ENCODE measurements around the gene USO1. TPM values are rescaled to one million over a fixed set of nuclear protein-coding genes. Genes with fewer than 3 reads are reported as not detected.

The USO1 gene
- polyA plus RNA-seq, 1 donor (not counting 4 experiments of a cell fraction or from before 2014, with no cell fraction given): 75.4 TPM

- no peaks in the 10 kb centered on the region for H4K20me1 ChIP-seq (ENCODE audit: control insufficient read depth, extremely low read depth, insufficient read depth, low read length)
- H3K9me3 ChIP-seq (ENCODE audit: control insufficient read depth, low read depth, low read length): no peaks in the 10 kb centered on the region
- no peak overlapping the region for H2AFZ ChIP-seq (ENCODE audit: control insufficient read depth, low read length)
- no peak for DNase-seq (ENCODE audit: low read depth, low spot score)
- no peaks in the 10 kb centered on the region for H3K79me2 ChIP-seq (ENCODE audit: control insufficient read depth, insufficient read depth, low read length)
- FAIRE-seq: no peak
- H3K9me1 ChIP-seq (ENCODE audit: control insufficient read depth, extremely low read depth, insufficient read depth, low read length): no peaks in the 10 kb centered on the region
- TF ChIP-seq, protein P1, sequence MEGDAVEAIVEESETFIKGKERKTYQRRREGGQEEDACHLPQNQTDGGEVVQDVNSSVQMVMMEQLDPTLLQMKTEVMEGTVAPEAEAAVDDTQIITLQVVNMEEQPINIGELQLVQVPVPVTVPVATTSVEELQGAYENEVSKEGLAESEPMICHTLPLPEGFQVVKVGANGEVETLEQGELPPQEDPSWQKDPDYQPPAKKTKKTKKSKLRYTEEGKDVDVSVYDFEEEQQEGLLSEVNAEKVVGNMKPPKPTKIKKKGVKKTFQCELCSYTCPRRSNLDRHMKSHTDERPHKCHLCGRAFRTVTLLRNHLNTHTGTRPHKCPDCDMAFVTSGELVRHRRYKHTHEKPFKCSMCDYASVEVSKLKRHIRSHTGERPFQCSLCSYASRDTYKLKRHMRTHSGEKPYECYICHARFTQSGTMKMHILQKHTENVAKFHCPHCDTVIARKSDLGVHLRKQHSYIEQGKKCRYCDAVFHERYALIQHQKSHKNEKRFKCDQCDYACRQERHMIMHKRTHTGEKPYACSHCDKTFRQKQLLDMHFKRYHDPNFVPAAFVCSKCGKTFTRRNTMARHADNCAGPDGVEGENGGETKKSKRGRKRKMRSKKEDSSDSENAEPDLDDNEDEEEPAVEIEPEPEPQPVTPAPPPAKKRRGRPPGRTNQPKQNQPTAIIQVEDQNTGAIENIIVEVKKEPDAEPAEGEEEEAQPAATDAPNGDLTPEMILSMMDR (optimal IDR thresholded peaks at IDR 0.05 in 1 of 3, IDR thresholded peaks at IDR 0.05 in 1 of 3, conservative IDR thresholded peaks at IDR 0.05 in 1 of 3; ENCODE audit: extremely low read depth in 1 of 3, insufficient read depth in 2 of 3, low read length in 3 of 3): no peak
- no peak for TF ChIP-seq EZH2 (IDR thresholded peaks at IDR 0.05; ENCODE audit: low read length)
- H3K27me3 ChIP-seq (ENCODE audit: control insufficient read depth, extremely low read depth, insufficient read depth, low read length): no peaks in the 10 kb centered on the region
- no peak overlapping the region for H3K9ac ChIP-seq (ENCODE audit: control insufficient read depth, extremely low read depth, insufficient read depth, low read length)
- H3K36me3 ChIP-seq (ENCODE audit: control insufficient read depth in 2 of 2, extremely low read depth in 1 of 2, insufficient read depth in 2 of 2, low read length in 2 of 2): no peaks in the 10 kb centered on the region
- dilution Hi-C loops (cut with MboI; ENCODE audit: extremely low pct_ligation_motif_present, low sequenced_read_pairs): no loop called here
- no peak overlapping the region for H3K4me3 ChIP-seq (ENCODE audit: control insufficient read depth in 2 of 3, extremely low read depth in 1 of 3, insufficient read depth in 2 of 3, low read depth in 1 of 3, low read length in 3 of 3)
- H3K27ac ChIP-seq (ENCODE audit: control insufficient read depth, insufficient read depth, low read length): no peak overlapping the region
- H3K4me1 ChIP-seq (ENCODE audit: control insufficient read depth, extremely low read depth, insufficient read depth, low read length): no peaks in the 10 kb centered on the region
- H3K4me2 ChIP-seq (ENCODE audit: control insufficient read depth, extremely low read depth, insufficient read depth, low read depth, low read length): no peak overlapping the region
These were observed 107.6 kb downstream of the USO1 start for GRCh38 chr4:75831856-75832405.

GRCh38 chr4:75834095-75834771 is 109.9 kb downstream of the USO1 start:
- no peak for FAIRE-seq
- Histone ChIP-seq H3K9me1 (ENCODE audit: control insufficient read depth, extremely low read depth, insufficient read depth, low read length) (no peaks in the 10 kb centered on the region), H3K27me3 (ENCODE audit: control insufficient read depth, extremely low read depth, insufficient read depth, low read length) (no peaks in the 10 kb centered on the region), H3K79me2 (ENCODE audit: control insufficient read depth, insufficient read depth, low read length) (no peaks in the 10 kb centered on the region), H3K4me1 (ENCODE audit: control insufficient read depth, extremely low read depth, insufficient read depth, low read length) (no peaks in the 10 kb centered on the region), H3K9ac (ENCODE audit: control insufficient read depth, extremely low read depth, insufficient read depth, low read length) (no peak overlapping the region), H2AFZ (ENCODE audit: control insufficient read depth, low read length) (no peak overlapping the region), H3K36me3 (ENCODE audit: control insufficient read depth in 2 of 2, extremely low read depth in 1 of 2, insufficient read depth in 2 of 2, low read length in 2 of 2) (no peaks in the 10 kb centered on the region), H3K4me3 (ENCODE audit: control insufficient read depth in 2 of 3, extremely low read depth in 1 of 3, insufficient read depth in 2 of 3, low read depth in 1 of 3, low read length in 3 of 3) (no peak overlapping the region), H4K20me1 (ENCODE audit: control insufficient read depth, extremely low read depth, insufficient read depth, low read length) (no peaks in the 10 kb centered on the region), H3K4me2 (ENCODE audit: control insufficient read depth, extremely low read depth, insufficient read depth, low read depth, low read length) (no peak overlapping the region), H3K27ac (ENCODE audit: control insufficient read depth, insufficient read depth, low read length) (no peak overlapping the region), H3K9me3 (ENCODE audit: control insufficient read depth, low read depth, low read length) (no peaks in the 10 kb centered on the region)
- dilution Hi-C loops (cut with MboI; ENCODE audit: extremely low pct_ligation_motif_present, low sequenced_read_pairs): no loop called here
- no peak for TF ChIP-seq EZH2 (IDR thresholded peaks at IDR 0.05; ENCODE audit: low read length)
- DNase-seq (ENCODE audit: low read depth, low spot score): no peak
